MM.1S (cell line): Measurements from ENCODE around the gene ZIC5.

ENCODE experiments used
- CTCF ChIP-seq: fragments of 300-600 bp; sonication (generic); IDR thresholded peaks from 2 replicates; pipeline ENCODE4 v1.5.1; 2016; ENCODE audit warnings: antibody characterized with exemption, low read length, mixed read lengths
- EZH2 ChIP-seq: fragments of 300-600 bp; sonication (generic); optimal IDR thresholded peaks from 2 replicates; pipeline ENCODE3; 2017; ENCODE audit warnings: low read depth, mild to moderate bottlenecking, antibody characterized with exemption, low read length, mixed read lengths

GRCh38 chr13:99919132-99919531 is 52.4 kb downstream of the ZIC5 start:
- TF ChIP-seq CTCF, result no peak
- TF ChIP-seq EZH2, result no peak
